Activated CD4-positive, alpha-beta T cell treated with anti-CD3 and anti-CD28 coated beads for 4 hours (primary cell): ENCODE results near the gene TRAPPC8.
"Not testable (repeated sequence)": the region's sequence is repeated elsewhere in the genome, so short reads cannot be mapped to it uniquely, and the experiment has no call there.

Source experiments
- DNase-seq, 2 donors: peaks; one replicate each; pipeline ENCODE4 v3.0.0-alpha.2; 2020

TRAPPC8 gene

GRCh38 chr18:31837879-31838278, 105.0 kb downstream of the TRAPPC8 start:
- no peak for DNase-seq

GRCh38 chr18:31835528-31836133, 107.3 kb downstream of the TRAPPC8 start:
- no peak for DNase-seq

GRCh38 chr18:31831903-31832302, 111.0 kb downstream of the TRAPPC8 start:
- DNase-seq = no peak

- no peak for DNase-seq
These were observed 112.2 kb downstream of the TRAPPC8 start for GRCh38 chr18:31830686-31831085.

GRCh38 chr18:31828613-31829012, 114.3 kb downstream of the TRAPPC8 start:
- no peak for DNase-seq

- DNase-seq = not testable (repeated sequence)
These were observed 116.1 kb downstream of the TRAPPC8 start for GRCh38 chr18:31826673-31827325.

- no peak for DNase-seq
These were observed 117.2 kb downstream of the TRAPPC8 start for GRCh38 chr18:31825772-31826171.

- no peak for DNase-seq
These were observed 121.3 kb downstream of the TRAPPC8 start for GRCh38 chr18:31821545-31822171.

- DNase-seq = no peak
These were observed 123.1 kb downstream of the TRAPPC8 start for GRCh38 chr18:31819925-31820229.

- DNase-seq = no peak
These were observed 123.6 kb downstream of the TRAPPC8 start for GRCh38 chr18:31819106-31819924.

- no peak for DNase-seq
These were observed 128.8 kb downstream of the TRAPPC8 start for GRCh38 chr18:31814132-31814531.

GRCh38 chr18:31810336-31811130, 132.4 kb downstream of the TRAPPC8 start:
- DNase-seq = not testable (repeated sequence)

- DNase-seq = not testable (repeated sequence)
These were observed 133.9 kb downstream of the TRAPPC8 start for GRCh38 chr18:31809049-31809448.

GRCh38 chr18:31801078-31801477, 141.8 kb downstream of the TRAPPC8 start:
- DNase-seq = no peak

GRCh38 chr18:31799257-31799656, 143.7 kb downstream of the TRAPPC8 start:
- DNase-seq = not testable (repeated sequence)

- DNase-seq = no peak
These were observed 144.5 kb downstream of the TRAPPC8 start for GRCh38 chr18:31798399-31798798.

- DNase-seq = no peak
These were observed 147.2 kb downstream of the TRAPPC8 start for GRCh38 chr18:31795747-31796146.

- no peak for DNase-seq
These were observed 149.4 kb downstream of the TRAPPC8 start for GRCh38 chr18:31793531-31793930.

- no peak for DNase-seq
These were observed 150.4 kb downstream of the TRAPPC8 start for GRCh38 chr18:31792580-31792911.

- no peak for DNase-seq
These were observed 150.9 kb downstream of the TRAPPC8 start for GRCh38 chr18:31791817-31792579.

GRCh38 chr18:31789409-31789808, 153.5 kb downstream of the TRAPPC8 start:
- DNase-seq = no peak

- DNase-seq = no peak
These were observed 159.9 kb downstream of the TRAPPC8 start for GRCh38 chr18:31783059-31783458.
